ENCODE measurements around the gene CBARP. TPM values are rescaled to one million over a fixed set of nuclear protein-coding genes. Genes with fewer than 3 reads are reported as not detected.
A peak's percentile ranks its signal among the peaks of the same experiment; 100 is the strongest.

The CBARP gene
- total and polyA plus RNA-seq, 2 of the 4 experiments (the other 2 are of a cell fraction): 0.18 to 3.9 TPM

GRCh38 chr19:1265615-1266128 lies 27.9 kb upstream of the CBARP start (continued):
- TF ChIP-seq USF2 (IDR thresholded peaks at IDR 0.05; ENCODE audit: low read depth, low read length) (no peak), FOS (IDR thresholded peaks at IDR 0.05; ENCODE audit: low read depth, low read length) (peak; percentile 59)

GRCh38 chr19:1264801-1265614 lies 27.2 kb upstream of the CBARP start:
- Histone ChIP-seq H2BK120ac (ENCODE audit: low read depth, low read length) (peak overlapping the region; percentile 96), H3K14ac (replicated peaks; ENCODE audit: low read depth, low read length) (peak overlapping the region; percentile 82), H2AK9ac (replicated peaks; ENCODE audit: low read depth, low read length, poor library complexity) (peak overlapping the region; percentile 89), H3K9me3 (ENCODE audit: control insufficient read depth, insufficient read depth, low read length) (no peaks in the 10 kb centered on the region), H3K4me3 (ENCODE audit: insufficient read depth, low read depth, low read length) (no peak overlapping the region), H3K18ac (ENCODE audit: low read depth, low read length) (peak overlapping the region; percentile 68), H3K9me1 (ENCODE audit: insufficient read depth, low read length) (peaks cover 11% of the 10 kb centered on the region), H4K5ac (ENCODE audit: low read depth, low read length) (peak overlapping the region; percentile 35), H3K4me2 (ENCODE audit: low read depth, low read length) (peak overlapping the region; percentile 48), H3K23ac (ENCODE audit: low read depth, low read length) (peak overlapping the region; percentile 69), H2BK5ac (ENCODE audit: low read depth, low read length, poor library complexity, severe bottlenecking) (peak overlapping the region; percentile 95), H2BK15ac (ENCODE audit: low read depth, low read length) (peak overlapping the region; percentile 43), H3K4me1 (ENCODE audit: control insufficient read depth, insufficient read depth, low read length) (peaks cover 51% of the 10 kb centered on the region), H3K56ac (ENCODE audit: extremely low read depth, insufficient read depth, low read length) (no peak overlapping the region), H4K20me1 (ENCODE audit: insufficient read depth, low read length) (peaks cover 25% of the 10 kb centered on the region), H3K27me3 (ENCODE audit: control insufficient read depth, insufficient read depth, low read length) (no peaks in the 10 kb centered on the region), H4K8ac (ENCODE audit: low read depth in 2 of 2, low read length in 2 of 2) (peak overlapping the region; percentile 59 to 63), H3K27ac (ENCODE audit: insufficient read depth, low read length) (peak overlapping the region; percentile 93), H2AFZ (replicated peaks; ENCODE audit: low read length, poor library complexity) (peak overlapping the region; percentile 75), H4K91ac (ENCODE audit: insufficient read depth, low read depth, low read length) (peak overlapping the region; percentile 98), H2AK5ac (ENCODE audit: low read depth, low read length) (peak overlapping the region; percentile 99), H3K79me1 (ENCODE audit: low read depth in 1 of 2, low read length in 2 of 2) (peaks cover 5 to 56% of the 10 kb centered on the region in 2 experiments; a peak in 3 of 4 replicates), H2BK20ac (ENCODE audit: low read depth, low read length) (peak overlapping the region; percentile 81), H3K4ac (ENCODE audit: low read depth, low read length) (peak overlapping the region; percentile 98), H3K36me3 (ENCODE audit: control insufficient read depth, insufficient read depth, low read length) (no peaks in the 10 kb centered on the region), H3K9ac (ENCODE audit: low read depth, low read length) (peak overlapping the region; percentile 30; the same call in 1 of the 2 replicates)
- TF ChIP-seq CHD1 (IDR thresholded peaks at IDR 0.05; ENCODE audit: low read depth, low read length) (no peak), POLR2A (IDR thresholded peaks at IDR 0.05; ENCODE audit: low read depth, low read length) (0 out of 2 replicates have a peak, but pooled peaks have one; percentile 6), FOS (IDR thresholded peaks at IDR 0.05; ENCODE audit: low read depth, low read length) (peak; percentile 92), MAZ (IDR thresholded peaks at IDR 0.05; ENCODE audit: borderline replicate concordance, low read depth, low read length) (peak; percentile 77; the same call in 1 of the 2 replicates)
- no TSS peak for BruUV-seq (replicated peaks)
- DNase-seq: peak; percentile 88
- dilution Hi-C loops (cut with HindIII; ENCODE audit: low sequenced_read_pairs, unreplicated experiment): no loop called here
- intact Hi-C loops (cut with micrococcal nuclease): no loop called here
- ChIA-PET POLR2A (ENCODE audit: unreplicated experiment) (interaction anchor here (0.7 to 1.8 kb wide), 2 partner anchors 12 kb away, joined by 3 to 16 read pairs; no protein-coding TSS in a partner anchor), CTCF (interaction anchor here (3.5 kb wide), 1 partner anchor 21 kb away, joined by 64 read pairs; no protein-coding TSS in a partner anchor)
- 67% methylated on average over 21 of the region's 26 CpGs; no CpG with 5 or more reads in 1 of the 2 experiments for WGBS, 2 experiments (ENCODE audit: extremely low coverage in 2 of 2, insufficient read length in 1 of 2)
- peak; percentile 2 for ATAC-seq (ENCODE audit: low read depth)
- in situ Hi-C loops (cut with MboI; ENCODE audit: low sequenced_read_pairs): no loop called here
